ENCODE measurements around the gene SLC5A3. TPM values are rescaled to one million over a fixed set of nuclear protein-coding genes. Genes with fewer than 3 reads are reported as not detected.

SLC5A3 gene
- total and polyA plus RNA-seq, 9 donors, result 3.1 to 16.9 (median 14.6) TPM

DNA sequence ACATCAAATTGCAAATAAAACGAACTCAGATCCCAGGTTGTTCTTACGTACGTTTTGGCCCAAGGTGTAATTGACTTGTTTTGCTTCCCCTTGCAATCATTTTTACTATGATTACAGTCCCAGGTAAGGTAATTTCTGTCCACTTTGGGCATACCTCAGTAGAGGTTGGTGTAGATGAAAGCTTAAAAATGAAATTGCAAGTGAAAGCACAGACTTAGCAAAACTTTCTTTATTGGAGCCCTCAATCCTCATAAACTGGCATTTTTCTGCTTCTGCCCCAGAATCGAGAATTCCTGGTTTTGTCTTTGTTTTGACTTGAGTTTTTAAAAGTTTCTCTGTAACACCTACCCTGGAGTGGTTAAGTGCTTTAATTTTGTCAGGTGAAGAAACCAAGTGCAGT is 9.4 kb downstream of the SLC5A3 start:
- Histone ChIP-seq H3K36me3 (no peaks in the 10 kb centered on the region), H3K27ac (no peak overlapping the region), H3K9me3 (no peaks in the 10 kb centered on the region), H3K4me1 (ENCODE audit: insufficient read depth) (peaks cover 13% of the 10 kb centered on the region), H3K4me3 (no peak overlapping the region), H3K27me3 (no peaks in the 10 kb centered on the region)
- WGBS, 3 donors, result 85 to 87% (median 86%) methylated on average over 4 of the region's 4 CpGs
- intact Hi-C loops (cut with DNase I), result no loop called here
- DNase-seq, result no peak
- TF ChIP-seq EP300 (IDR thresholded peaks at IDR 0.05) (no peak), POLR2A (IDR thresholded peaks at IDR 0.05) (no peak)
- TF ChIP-seq, protein P1, sequence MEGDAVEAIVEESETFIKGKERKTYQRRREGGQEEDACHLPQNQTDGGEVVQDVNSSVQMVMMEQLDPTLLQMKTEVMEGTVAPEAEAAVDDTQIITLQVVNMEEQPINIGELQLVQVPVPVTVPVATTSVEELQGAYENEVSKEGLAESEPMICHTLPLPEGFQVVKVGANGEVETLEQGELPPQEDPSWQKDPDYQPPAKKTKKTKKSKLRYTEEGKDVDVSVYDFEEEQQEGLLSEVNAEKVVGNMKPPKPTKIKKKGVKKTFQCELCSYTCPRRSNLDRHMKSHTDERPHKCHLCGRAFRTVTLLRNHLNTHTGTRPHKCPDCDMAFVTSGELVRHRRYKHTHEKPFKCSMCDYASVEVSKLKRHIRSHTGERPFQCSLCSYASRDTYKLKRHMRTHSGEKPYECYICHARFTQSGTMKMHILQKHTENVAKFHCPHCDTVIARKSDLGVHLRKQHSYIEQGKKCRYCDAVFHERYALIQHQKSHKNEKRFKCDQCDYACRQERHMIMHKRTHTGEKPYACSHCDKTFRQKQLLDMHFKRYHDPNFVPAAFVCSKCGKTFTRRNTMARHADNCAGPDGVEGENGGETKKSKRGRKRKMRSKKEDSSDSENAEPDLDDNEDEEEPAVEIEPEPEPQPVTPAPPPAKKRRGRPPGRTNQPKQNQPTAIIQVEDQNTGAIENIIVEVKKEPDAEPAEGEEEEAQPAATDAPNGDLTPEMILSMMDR (IDR thresholded peaks at IDR 0.05), result no peak

DNA sequence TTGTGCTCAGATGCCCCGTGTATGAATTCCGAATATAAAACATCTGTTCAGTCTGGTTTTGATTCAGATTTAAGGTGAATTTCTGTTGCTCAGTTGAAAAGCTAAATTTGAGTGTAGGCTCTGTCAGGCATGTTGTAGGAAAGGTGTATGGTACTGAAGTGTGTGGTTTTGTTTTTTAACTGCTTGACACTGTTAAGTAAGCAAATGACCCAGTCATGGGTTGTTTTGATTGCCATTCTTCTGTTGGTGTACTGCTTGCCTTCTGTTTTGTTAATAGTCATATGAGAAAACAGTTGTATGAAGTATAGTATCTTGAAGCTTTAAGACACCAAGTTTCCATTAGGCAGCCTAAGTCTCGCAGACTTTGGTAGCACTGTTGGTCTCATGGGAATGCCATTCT is 10.0 kb downstream of the SLC5A3 start:
- WGBS, 3 donors, result 73 to 81% (median 76%) methylated on average over 3 of the region's 3 CpGs
- intact Hi-C loops (cut with DNase I), result no loop called here
- H3K27me3 ChIP-seq, result no peaks in the 10 kb centered on the region
- DNase-seq, result no peak
- no peak overlapping the region for H3K4me3 ChIP-seq
- no peaks in the 10 kb centered on the region for H3K36me3 ChIP-seq
- TF ChIP-seq EP300 (IDR thresholded peaks at IDR 0.05) (no peak), POLR2A (IDR thresholded peaks at IDR 0.05) (no peak)
- TF ChIP-seq, protein P1 (IDR thresholded peaks at IDR 0.05), result no peak
- H3K4me1 ChIP-seq (ENCODE audit: insufficient read depth), result peaks cover 12% of the 10 kb centered on the region
- H3K9me3 ChIP-seq, result no peaks in the 10 kb centered on the region
- H3K27ac ChIP-seq, result no peak overlapping the region

DNA sequence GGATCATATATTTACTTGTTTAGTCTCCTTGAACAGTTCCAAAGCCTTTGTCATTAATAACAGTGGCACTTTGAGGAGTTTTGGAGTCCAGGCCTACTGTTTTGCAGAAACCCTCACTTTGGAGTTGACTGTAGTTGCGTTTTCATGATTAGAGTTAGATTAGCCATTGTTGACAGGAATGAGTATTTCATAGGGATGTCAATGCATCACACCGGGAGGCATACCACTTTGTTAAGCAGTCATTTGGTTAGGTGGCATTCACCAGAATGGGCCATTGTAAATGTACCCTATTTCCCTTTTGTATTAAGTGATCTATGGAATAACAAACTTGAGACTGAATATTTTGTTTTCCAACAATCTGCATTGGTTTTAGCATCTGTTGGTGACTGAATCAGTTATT is 11.8 kb downstream of the SLC5A3 start:
- Histone ChIP-seq H3K27ac (no peak overlapping the region), H3K36me3 (no peaks in the 10 kb centered on the region), H3K4me1 (ENCODE audit: insufficient read depth) (peaks cover 7% of the 10 kb centered on the region), H3K9me3 (no peaks in the 10 kb centered on the region), H3K4me3 (no peak overlapping the region), H3K27me3 (no peaks in the 10 kb centered on the region)
- TF ChIP-seq POLR2A (IDR thresholded peaks at IDR 0.05) (no peak), EP300 (IDR thresholded peaks at IDR 0.05) (no peak)
- TF ChIP-seq, protein P1 (IDR thresholded peaks at IDR 0.05), result no peak
- DNase-seq, result no peak
- intact Hi-C loops (cut with DNase I), result no loop called here
- 96 to 100% (median 97%) methylated on average over 2 of the region's 2 CpGs for WGBS, 3 donors

DNA sequence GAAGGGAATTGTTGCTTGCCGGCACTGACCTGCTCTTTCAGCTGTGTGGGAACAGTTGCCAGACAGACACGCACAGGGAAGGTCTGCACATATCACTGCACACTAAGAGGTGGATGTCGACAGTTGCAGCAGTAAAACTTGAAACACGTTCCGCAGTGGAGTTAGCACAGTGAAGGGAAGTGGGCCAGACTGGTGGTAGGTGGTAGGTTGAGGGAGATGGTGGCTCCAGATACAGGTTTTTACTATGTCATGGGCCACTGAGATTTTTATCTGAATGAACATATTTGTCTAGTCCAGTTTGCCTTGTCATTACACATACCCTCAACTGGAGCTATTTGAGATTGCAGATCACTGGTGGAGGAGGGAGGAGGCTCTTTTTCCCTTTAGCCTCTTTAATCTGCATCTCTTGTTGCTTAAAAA is 13.5 kb downstream of the SLC5A3 start:
- Histone ChIP-seq H3K36me3 (no peaks in the 10 kb centered on the region), H3K27me3 (no peaks in the 10 kb centered on the region), H3K27ac (no peak overlapping the region), H3K4me1 (ENCODE audit: insufficient read depth) (peaks cover 9% of the 10 kb centered on the region), H3K4me3 (no peak overlapping the region), H3K9me3 (no peaks in the 10 kb centered on the region)
- 90 to 95% (median 91%) methylated on average over 5 of the region's 5 CpGs for WGBS, 3 donors
- intact Hi-C loops (cut with DNase I), result no loop called here
- no peak for DNase-seq
- TF ChIP-seq, protein P1 (IDR thresholded peaks at IDR 0.05), result no peak
- TF ChIP-seq POLR2A (IDR thresholded peaks at IDR 0.05), result no peak
- TF ChIP-seq EP300 (IDR thresholded peaks at IDR 0.05), result no peak
